ENCODE measurements around the gene LUC7L. TPM values are rescaled to one million over a fixed set of nuclear protein-coding genes. Genes with fewer than 3 reads are reported as not detected.
"Not testable (repeated sequence)": the region's sequence is repeated elsewhere in the genome, so short reads cannot be mapped to it uniquely, and the experiment has no call there.

Gene LUC7L
- total RNA-seq, 4 donors from 2014 or later: 47.6 to 118 (median 93.9) TPM

GRCh38 chr16:175011-175949 is 54.0 kb downstream of the LUC7L start:
- TF ChIP-seq CTCF (IDR thresholded peaks at IDR 0.05): no peak
- no peak for TF ChIP-seq POLR2A (IDR thresholded peaks at IDR 0.05)
- H3K27me3 ChIP-seq: peaks cover 25 to 47% of the 10 kb centered on the region in 2 donors
- H3K27ac ChIP-seq: no peak overlapping the region
- H3K9me3 ChIP-seq: no peaks in the 10 kb centered on the region
- intact Hi-C loops (cut with DNase I; ENCODE audit: low total_unique reads): no loop called here
- peaks cover 0 to 4% of the 10 kb centered on the region in 2 donors for H3K4me1 ChIP-seq
- no peak overlapping the region for H3K4me3 ChIP-seq
- DNase-seq: no peak
- H3K36me3 ChIP-seq: no peaks in the 10 kb centered on the region

- DNase-seq; H3K4me1 ChIP-seq; H3K27ac ChIP-seq; intact Hi-C loops (cut with DNase I; ENCODE audit: low total_unique reads); H3K36me3 ChIP-seq; H3K9me3 ChIP-seq; H3K4me3 ChIP-seq: not testable (repeated sequence)
- H3K27me3 ChIP-seq: peaks cover 16 to 40% of the 10 kb centered on the region in 2 donors
Measured at GRCh38 chr16:173928-174769, 55.1 kb downstream of the LUC7L start.

GRCh38 chr16:173211-173854 is 55.9 kb downstream of the LUC7L start:
- intact Hi-C loops (cut with DNase I; ENCODE audit: low total_unique reads); H3K9me3 ChIP-seq; H3K36me3 ChIP-seq; H3K4me3 ChIP-seq; DNase-seq; H3K4me1 ChIP-seq; H3K27ac ChIP-seq: not testable (repeated sequence)
- H3K27me3 ChIP-seq: peaks cover 14 to 40% of the 10 kb centered on the region in 2 donors

GRCh38 chr16:172374-172941 is 56.8 kb downstream of the LUC7L start, which contains the start of gene HBA2:
Gene HBA2, plus strand, starts transcription at chr16:172876. Its CDS starts 37 bp downstream, at chr16:172913.
- H3K9me3 ChIP-seq; H3K4me3 ChIP-seq; H3K36me3 ChIP-seq; DNase-seq; H3K4me1 ChIP-seq; intact Hi-C loops (cut with DNase I; ENCODE audit: low total_unique reads); H3K27ac ChIP-seq: not testable (repeated sequence)
- peaks cover 9 to 40% of the 10 kb centered on the region in 2 donors for H3K27me3 ChIP-seq

- intact Hi-C loops (cut with DNase I; ENCODE audit: low total_unique reads): no loop called here
- no peak for TF ChIP-seq POLR2A (IDR thresholded peaks at IDR 0.05)
- TF ChIP-seq CTCF (IDR thresholded peaks at IDR 0.05): no peak
- no peaks in the 10 kb centered on the region for H3K9me3 ChIP-seq
- H3K4me3 ChIP-seq: no peak overlapping the region
- peaks cover 17 to 55% of the 10 kb centered on the region in 2 donors for H3K27me3 ChIP-seq
- no peaks in the 10 kb centered on the region for H3K36me3 ChIP-seq
- H3K27ac ChIP-seq: no peak overlapping the region
- H3K4me1 ChIP-seq: peaks cover 0 to 8% of the 10 kb centered on the region in 2 donors
- DNase-seq: no peak
Measured at GRCh38 chr16:170788-171187, 58.5 kb downstream of the LUC7L start.

- H3K36me3 ChIP-seq; H3K9me3 ChIP-seq; DNase-seq; H3K4me3 ChIP-seq; H3K27ac ChIP-seq; intact Hi-C loops (cut with DNase I; ENCODE audit: low total_unique reads): not testable (repeated sequence)
- Histone ChIP-seq H3K4me1 (peaks cover 0 to 15% of the 10 kb centered on the region in 2 donors), H3K27me3 (peaks cover 24 to 57% of the 10 kb centered on the region in 2 donors)
Measured at GRCh38 chr16:170088-170507, 59.2 kb downstream of the LUC7L start.

Data from uterus (tissue), 4 donors.